CD1c-positive myeloid dendritic cell (primary cell): ENCODE data around the gene CFD.
"Not testable (repeated sequence)": the region's sequence is repeated elsewhere in the genome, so short reads cannot be mapped to it uniquely, and the experiment has no call there.

ENCODE experiments used
- DNase-seq: peaks from one replicate; pipeline ENCODE4 v3.0.0-alpha.2; 2016; ENCODE audit errors: extremely low spot score

The CFD gene

DNA sequence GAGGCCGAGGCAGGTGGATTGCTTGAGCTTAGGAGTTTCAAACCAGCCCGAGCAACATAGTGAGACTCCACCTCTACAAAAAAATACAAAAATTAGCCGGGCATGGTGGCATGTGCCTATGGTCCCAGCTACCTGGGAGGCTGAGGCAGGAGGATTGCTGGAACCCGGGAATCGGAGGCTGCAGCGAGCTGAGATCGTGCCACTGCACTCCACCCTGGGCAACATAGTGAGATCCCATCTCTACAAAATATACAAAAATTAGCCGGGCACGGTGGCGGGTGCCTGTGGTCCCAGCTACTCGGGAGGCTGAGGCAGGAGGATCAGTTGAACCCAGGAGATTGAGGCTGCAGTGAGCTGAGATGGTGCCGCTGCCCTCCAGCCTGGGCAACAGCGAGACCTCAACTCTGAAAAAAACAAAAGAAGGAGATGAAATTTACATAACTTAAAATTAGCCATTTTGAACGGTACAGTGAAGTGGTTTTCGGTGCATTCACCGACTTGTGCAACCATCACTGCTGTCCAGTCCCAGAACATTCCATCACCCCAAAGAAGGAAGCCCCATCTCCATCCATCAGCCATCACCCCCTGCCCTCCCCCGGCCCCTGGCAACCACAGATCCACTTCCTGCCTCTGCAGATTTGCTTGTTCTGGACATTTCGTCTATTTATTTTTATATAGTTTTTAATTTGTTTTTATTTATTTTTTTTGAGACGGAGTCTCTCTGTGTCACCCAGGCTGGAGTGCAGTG lies 33.4 kb upstream of the CFD start:
- DNase-seq: no peak

DNA sequence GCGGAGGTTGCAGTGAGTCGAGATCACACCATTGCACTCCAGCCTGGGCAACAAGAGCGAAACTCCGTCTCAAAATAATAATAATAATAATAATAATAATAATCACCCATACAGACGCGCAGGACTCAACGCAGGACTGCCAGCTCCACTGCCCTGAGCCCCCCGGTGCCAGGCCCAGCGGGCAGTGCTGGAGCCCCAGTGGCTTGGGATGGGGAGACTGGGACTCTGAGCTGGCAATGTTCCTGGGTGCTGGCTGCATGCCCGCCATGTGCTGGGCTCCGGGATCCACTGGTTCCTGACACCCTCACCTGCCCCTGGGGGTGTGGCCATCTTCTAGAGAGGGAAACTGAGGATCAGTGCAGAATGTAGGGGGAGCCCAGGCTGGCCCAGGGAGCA lies 32.2 kb upstream of the CFD start:
- no peak for DNase-seq

DNA sequence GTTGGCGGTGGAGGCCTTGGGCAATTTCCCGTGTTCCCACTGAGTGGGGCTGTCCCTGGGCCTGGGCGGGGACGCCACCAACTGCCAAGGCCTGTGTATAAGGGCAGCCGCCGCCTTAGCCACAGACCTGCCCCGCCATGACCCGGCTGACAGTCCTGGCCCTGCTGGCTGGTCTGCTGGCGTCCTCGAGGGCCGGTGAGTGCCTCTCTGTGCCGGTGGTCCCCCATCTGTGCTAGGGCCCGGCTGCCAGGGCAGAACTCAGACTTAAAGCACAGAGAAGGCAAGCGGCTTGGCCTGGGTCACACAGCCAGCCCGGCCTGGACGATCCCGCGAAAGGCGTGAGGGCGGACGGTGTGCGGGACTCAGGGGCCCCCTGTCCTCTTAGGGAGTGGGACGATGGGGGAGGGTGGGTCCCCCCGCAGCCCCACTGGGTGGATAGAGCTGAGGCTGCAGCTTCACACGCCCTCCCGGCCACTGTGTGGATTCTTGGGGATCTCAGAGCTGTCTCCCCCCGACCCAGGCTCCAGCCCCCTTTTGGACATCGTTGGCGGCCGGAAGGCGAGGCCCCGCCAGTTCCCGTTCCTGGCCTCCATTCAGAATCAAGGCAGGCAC lies 31.6 kb upstream of the CFD start, which contains the start of gene AZU1:
TSS of gene AZU1 (plus strand) at position 128 of the 612 bp plus-strand sequence. CDS start at position 138, 10 bp downstream.
- DNase-seq: peak; percentile 41

DNA sequence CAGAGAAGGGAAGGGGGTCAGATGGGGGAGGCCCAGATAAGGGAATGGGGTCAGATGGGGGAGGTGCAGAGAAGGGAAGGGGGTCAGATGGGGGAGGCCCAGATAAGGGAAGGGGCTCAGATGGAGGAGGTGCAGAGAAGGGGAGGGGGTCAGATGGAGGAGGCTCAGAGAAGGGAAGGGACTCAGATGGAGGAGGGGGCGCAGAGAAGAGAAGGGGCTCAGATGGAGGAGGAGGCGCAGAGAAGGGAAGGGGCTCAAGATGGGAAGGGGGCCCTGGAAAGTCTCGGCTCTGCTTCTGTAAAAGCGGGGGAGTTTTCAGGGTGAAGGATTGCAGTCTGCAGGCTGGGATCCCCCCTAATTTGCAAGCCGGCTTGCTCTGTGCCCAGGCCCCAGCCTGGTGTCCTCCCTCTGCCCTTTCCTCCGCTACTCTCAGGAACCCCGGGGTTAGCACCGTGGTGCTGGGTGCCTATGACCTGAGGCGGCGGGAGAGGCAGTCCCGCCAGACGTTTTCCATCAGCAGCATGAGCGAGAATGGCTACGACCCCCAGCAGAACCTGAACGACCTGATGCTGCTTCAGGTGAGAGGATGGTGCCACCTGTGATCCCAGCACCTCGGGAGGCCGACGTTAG lies 30.2 kb upstream of the CFD start:
- DNase-seq: no peak

DNA sequence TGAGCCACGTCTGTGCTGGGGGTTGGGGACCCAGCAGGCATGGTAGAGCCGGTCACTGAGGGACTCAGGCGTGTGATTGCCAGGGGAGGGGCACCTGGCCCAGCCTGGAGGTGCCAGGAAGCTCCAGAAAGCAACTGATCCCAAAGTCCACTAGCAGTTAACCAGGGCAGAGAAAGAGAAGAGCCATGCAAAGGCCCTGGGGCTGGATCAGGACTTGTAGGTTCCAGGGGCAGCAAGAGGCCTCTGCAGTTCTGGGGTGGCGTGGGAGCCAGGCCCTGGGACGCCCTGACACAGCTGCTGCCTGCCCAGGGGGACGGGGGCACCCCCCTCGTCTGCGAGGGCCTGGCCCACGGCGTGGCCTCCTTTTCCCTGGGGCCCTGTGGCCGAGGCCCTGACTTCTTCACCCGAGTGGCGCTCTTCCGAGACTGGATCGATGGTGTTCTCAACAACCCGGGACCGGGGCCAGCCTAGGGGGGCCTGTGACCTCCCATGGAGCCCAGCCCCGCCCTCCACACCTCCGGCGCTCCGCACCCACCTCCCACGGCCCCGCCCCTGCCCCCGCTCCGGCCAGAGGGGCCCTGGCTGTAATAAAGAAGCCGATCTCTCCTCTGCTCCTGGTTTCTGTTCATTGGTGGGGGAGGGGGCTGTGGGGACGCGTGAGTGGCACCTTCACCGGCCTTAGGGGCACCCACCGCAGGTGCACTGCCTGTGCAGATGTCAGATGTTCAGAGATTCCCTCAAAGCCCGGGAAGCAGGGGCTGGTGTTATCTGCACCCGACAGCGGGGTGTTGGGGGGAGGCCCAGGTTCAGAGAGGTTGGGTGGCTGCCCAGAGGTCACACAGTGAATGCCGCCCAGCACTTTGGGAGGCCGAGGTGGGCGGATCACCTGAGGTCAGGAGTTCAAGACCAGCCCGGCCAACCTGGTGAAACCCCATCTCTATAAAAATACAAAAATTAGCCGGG lies 27.8 kb upstream of the CFD start:
- no peak for DNase-seq

DNA sequence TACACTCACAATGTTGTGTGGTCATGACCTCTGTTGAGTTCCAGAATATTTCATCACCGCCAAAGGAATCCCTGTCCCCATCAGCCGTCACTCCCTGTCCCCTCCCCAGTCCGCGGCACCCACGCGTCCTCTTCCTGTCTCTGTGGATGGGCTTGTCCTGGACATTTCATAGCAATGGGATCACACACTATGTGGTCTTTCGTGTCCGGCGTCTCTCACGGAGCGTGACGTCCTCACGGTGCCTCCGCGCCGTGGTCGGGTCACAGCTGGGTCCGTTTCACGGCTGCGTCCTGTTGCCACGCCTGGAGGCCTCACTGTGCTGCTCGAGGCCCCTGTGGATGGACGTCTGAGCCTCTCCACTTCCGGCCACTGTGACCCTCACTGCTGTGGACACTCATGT lies 25.2 kb upstream of the CFD start:
- no peak for DNase-seq

DNA sequence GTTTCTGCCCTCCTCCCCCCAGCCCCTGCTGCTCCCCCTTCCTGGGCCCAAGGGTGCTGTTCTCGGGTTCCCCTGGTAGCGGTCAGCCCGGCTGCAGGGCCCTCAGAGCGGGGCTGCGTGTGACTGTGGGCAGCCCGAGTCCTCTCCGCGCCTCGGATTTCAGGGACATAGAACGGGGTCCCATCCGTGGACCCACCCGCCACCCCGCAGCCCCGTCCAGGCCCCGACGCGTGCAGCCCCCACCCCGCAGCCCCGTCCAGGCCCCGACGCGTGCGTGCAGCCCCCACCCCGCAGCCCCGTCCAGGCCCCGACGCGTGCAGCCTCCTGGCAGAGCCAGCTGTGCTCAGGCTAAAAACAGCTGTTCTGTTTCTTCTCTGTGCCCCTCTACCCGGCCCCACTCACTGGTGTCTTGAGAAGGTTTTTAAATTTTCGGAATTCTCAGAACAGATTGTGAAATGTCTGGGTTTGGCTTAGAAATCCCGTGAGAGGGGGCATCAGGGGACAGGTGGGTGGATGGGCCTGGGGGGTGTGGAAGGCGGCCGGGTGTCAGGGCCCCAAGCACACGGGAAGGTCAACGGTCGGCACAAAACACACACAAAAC lies 24.2 kb upstream of the CFD start:
- no peak for DNase-seq

DNA sequence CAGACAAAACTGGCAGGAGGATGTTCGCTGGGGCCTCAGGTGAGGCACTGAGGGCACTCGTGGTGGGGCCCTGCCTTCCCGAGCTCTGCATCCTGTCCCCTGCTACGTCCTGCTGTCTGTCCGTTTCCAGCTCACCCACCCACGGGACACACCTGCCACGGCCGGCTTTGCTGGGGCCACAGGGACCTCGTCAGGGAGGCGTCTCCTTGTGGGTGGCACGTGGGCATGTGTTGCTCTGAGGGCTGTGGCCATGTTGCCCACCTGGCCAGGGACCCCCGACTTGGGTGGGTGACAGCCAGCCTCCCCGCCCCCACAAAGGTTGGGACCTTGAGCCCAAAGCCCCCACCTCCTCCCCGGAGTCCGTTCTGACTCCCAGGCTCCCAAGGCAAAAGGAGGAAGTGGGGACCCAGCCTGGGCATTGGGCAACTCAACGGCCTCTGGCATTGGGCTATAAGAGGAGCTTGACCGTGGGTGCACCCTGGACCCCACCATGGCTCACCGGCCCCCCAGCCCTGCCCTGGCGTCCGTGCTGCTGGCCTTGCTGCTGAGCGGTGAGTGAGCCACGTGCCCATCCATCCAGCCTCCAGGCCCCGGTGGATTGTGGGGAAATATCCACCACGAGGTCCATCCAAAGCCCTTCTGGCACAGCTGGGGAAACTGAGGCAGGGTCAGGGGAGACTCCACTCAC lies 18.8 kb upstream of the CFD start, which contains the start of gene PRTN3:
TSS of gene PRTN3 (plus strand) at position 481 of the 688 bp plus-strand sequence. CDS start at position 491, 10 bp downstream.
- peak; percentile 72 for DNase-seq

DNA sequence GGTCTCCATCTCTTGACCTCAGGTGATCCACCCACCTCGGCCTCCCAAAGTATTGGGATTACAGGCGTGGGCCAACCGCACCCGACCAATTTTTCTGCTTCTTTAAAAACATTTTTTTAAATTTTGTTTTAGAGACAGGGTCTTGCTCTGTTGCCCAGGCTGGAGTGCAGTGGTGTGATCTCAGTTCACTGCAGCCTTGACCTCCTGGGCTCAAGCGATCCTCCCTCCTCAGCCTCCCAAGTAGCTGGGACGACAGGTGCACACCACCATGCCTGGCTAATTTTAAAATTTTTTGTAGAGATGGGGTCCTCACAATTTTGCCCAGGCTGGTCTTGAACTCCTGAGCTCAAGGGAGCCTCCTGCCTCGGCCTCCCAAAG lies 16.7 kb upstream of the CFD start:
- DNase-seq: not testable (repeated sequence)

DNA sequence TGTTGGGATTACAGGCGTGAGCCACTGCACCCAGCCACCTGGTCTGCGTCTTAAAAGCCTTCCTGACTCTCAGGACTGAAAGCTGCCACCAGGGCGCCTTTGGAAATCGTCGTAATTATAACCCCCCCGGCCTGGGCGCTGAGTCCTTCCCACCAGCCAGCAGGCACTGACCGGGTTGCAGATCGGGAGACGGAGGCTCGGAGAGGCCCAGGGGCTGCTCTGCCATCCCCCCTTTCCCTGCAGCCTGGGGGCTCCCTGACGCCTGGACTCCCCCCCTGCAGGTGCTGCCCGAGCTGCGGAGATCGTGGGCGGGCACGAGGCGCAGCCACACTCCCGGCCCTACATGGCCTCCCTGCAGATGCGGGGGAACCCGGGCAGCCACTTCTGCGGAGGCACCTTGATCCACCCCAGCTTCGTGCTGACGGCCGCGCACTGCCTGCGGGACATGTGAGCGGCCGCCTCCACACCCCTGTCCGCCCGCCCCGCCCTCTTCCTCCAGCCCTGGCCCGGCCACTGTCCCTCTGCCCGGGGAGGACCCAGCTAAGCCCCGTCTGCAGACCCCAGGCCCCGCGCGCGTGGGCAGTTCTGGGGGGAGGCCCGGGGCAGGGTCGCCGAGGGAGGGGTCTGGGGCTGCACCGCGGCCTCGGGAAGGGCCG lies 16.2 kb upstream of the CFD start:
- peak; percentile 44 for DNase-seq

DNA sequence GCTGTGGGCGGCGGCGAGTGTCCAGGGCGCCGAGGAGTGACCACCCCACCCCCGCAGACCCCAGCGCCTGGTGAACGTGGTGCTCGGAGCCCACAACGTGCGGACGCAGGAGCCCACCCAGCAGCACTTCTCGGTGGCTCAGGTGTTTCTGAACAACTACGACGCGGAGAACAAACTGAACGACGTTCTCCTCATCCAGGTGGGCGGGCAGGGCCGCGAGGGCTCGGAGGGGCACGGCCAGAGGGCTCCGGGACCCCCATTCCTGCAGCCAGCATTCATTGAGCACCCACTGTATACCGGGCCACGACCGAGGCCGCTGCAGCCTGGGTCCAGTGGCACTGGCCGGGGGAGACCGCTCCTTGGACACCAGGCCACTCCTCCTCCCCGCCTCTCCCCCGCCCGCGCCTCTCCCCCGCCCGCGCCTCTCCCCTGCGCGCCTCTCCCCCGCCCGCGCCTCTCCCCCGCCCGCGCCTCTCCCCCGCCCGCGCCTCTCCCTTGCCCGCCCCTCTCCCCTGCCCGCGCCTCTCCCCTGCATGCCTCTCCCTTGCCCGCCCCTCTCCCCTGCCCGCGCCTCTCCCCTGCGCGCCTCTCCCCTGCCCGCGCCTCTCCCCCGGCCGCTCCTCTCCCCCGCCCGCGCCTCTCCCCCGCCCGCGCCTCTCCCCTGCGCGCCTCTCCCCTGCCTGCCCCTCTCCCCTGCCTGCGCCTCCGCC lies 15.5 kb upstream of the CFD start:
- no peak for DNase-seq

DNA sequence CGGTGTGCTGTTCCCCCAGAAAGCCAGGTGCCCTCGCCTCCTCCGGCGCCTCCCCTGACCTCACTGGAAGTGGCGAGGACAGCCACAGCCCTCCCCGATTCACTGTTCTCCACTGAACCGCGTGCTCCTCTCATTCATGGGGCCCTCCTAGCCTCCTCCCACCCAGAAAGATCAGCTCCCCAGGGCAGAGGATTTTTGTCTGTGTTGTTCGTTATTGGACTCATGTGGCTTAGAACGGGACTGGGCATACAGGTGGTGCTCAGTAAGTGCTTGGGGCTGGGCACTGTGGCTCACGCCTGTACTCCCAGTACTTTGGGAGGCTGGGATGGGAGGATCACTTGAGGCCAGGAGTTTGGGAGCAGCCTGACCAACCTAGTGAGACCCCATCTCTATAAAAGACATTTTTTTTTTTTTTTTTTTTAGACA lies 14.9 kb upstream of the CFD start:
- no peak for DNase-seq

DNA sequence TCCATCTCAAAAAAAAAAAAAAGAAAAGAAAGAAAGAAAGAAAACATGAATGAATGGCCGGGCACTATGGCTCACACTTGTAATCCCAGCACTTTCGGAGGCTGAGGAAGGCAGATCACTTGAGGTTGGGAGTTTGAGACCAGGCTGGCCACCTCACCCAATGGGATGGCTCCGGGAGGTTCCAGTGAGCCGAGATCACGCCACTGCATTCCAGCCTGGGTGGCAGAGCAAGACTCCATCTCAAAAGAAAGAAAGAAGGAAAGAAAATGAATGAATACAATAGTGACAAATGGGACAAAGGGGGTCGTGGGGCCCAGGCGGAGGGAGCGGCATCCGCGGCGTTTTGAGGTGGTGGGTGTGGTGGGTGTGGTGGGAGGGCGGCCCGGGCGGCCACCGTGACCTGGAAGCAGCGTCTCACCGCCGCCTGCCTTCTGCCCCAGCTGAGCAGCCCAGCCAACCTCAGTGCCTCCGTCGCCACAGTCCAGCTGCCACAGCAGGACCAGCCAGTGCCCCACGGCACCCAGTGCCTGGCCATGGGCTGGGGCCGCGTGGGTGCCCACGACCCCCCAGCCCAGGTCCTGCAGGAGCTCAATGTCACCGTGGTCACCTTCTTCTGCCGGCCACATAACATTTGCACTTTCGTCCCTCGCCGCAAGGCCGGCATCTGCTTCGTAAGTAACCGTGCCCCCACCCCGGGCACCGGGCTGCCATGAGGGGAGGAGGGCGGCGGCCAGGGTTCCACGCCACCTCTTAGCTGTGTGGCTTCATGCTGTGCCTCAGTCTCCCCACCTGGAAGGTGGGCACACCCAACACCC lies 13.6 kb upstream of the CFD start:
- no peak for DNase-seq

DNA sequence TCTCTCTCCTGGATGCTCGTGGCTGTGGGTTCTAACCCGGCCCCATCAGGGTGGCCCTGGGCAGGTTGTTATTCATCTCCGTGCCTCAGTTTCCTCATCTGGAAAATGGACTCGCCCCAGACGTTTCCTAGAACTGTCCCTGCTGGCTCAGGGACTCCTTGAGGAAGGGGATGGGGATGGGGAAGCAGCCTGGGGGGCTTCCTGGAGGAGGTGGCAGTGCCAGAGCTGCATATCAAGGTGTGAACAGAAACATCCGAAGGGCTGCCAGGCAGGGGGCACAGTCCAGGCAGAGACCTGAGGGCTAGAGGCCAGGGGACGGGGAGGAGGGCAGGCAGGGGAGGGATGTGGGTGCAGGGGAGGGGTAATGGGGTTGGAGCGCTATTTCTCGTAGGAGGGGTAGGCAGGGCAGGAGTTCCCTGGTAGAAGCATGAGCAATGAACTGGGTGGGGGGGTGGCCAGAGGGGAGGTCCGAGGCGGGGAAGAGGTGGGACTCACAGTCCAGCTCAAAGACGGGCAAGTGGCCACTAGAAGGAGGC lies 11.0 kb upstream of the CFD start:
- DNase-seq: peak; percentile 37

DNA sequence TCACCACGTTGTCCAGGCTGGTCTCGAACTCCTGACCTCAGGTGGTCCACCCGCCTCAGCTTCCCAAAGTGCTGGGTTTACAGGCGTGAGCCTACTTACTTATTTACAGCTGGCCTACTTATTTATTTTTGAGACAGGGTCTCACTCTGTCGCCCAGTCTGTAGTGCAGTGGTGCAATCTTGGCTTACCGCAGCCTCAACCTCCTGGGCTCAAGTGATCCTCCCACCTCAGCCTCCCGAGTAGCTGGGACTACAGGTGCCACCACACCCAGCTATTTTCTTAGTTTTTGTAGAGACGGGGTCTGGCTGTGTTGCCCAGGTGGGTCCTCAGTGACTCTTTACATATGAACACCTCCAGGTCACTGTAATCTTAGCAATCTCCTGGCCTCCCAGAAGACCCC lies 10.3 kb upstream of the CFD start:
- not testable (repeated sequence) for DNase-seq

DNA sequence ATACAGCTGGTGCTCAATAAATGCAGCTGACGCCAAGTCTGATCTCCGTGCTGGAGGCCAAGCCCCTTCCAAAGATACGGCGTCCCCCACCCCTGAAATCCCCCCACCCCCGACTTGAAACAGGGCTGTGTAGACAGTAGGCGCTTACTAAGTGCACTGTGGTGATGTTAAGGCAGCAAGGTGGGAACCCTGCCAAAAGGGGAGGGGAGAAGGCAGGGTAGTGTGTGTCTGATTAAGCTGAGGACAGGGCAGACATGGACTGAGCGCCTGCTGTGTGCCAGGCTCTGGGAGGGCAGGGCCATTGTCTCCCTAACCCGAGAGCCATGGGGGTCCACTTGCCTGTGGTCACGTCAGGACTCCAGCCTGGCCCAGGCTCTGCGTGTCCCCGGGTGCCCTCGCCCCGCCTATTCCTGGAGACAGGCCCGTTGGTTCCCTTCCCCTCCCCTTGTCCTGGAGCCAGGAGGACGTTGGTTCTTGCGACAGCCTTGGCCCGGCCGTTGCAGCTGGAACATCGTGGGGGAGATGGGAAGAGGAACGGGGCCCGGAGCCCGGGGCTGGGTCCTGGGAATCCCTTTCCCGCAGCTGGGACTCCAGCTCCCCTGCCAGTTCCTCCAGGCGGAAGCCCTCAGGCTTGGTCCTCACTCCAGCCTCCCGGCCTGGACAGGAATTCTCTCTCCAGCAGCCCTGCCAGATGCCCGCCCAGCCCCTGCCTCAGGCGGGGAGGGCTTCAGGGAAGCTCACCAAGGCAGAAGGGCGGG lies 9.1 kb upstream of the CFD start:
- peak; percentile 67 for DNase-seq

DNA sequence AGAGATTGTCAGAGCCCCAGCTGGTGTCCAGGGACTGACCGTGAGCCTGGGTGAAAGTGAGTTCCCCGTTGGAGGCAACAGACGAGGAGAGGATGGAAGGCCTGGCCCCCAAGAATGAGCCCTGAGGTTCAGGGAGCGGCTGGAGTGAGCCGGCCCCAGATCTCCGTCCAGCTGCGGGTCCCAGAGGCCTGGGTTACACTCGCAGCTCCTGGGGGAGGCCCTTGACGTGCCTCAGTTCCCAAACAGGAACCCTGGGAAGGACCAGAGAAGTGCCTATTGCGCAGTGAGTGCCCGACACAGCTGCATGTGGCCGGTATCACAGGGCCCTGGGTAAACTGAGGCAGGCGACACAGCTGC lies 8.5 kb upstream of the CFD start:
- DNase-seq: no peak
